Stimulated activated CD8-positive, alpha-beta memory T cell treated with anti-CD3 and anti-CD28 coated beads, Interleukin-4, amount 100 ng/mL, for 24 hours (primary cell): ENCODE data around the gene STEAP2.
"Not testable (repeated sequence)": the region's sequence is repeated elsewhere in the genome, so short reads cannot be mapped to it uniquely, and the experiment has no call there.

Experiments
- DNase-seq: peaks from one replicate; pipeline ENCODE4 v3.0.0-alpha.2; 2020; ENCODE audit warnings: low read depth

The STEAP2 gene

GRCh38 chr7:90211391-90212148 is at the start of gene STEAP2:
STEAP2 (plus strand) TSS chr7:90211740; CDS start chr7:90225083, 13,343 bp downstream.
- DNase-seq: peak; percentile 8

GRCh38 chr7:90163534-90163933 is 48.0 kb upstream of the STEAP2 start:
- DNase-seq: no peak

- no peak for DNase-seq
Observed at GRCh38 chr7:90165724-90166123, 45.8 kb upstream of the STEAP2 start.

- DNase-seq: no peak
Observed at GRCh38 chr7:90166153-90166552, 45.4 kb upstream of the STEAP2 start.

- no peak for DNase-seq
Observed at GRCh38 chr7:90167361-90167760, 44.2 kb upstream of the STEAP2 start.

GRCh38 chr7:90169891-90170290 is 41.6 kb upstream of the STEAP2 start:
- DNase-seq: no peak

- no peak for DNase-seq
Observed at GRCh38 chr7:90172121-90172520, 39.4 kb upstream of the STEAP2 start.

GRCh38 chr7:90172624-90173023 is 38.9 kb upstream of the STEAP2 start:
- no peak for DNase-seq

GRCh38 chr7:90173127-90173844 is 38.3 kb upstream of the STEAP2 start:
- DNase-seq: no peak

- DNase-seq: no peak
Observed at GRCh38 chr7:90175667-90176066, 35.9 kb upstream of the STEAP2 start.

- no peak for DNase-seq
Observed at GRCh38 chr7:90176195-90176594, 35.3 kb upstream of the STEAP2 start.

- DNase-seq: no peak
Observed at GRCh38 chr7:90178166-90178565, 33.4 kb upstream of the STEAP2 start.

- DNase-seq: no peak
Observed at GRCh38 chr7:90178679-90179278, 32.8 kb upstream of the STEAP2 start.

GRCh38 chr7:90180011-90180585 is 31.4 kb upstream of the STEAP2 start:
- no peak for DNase-seq

- no peak for DNase-seq
Observed at GRCh38 chr7:90180649-90181048, 30.9 kb upstream of the STEAP2 start.

- DNase-seq: no peak
Observed at GRCh38 chr7:90181485-90181884, 30.1 kb upstream of the STEAP2 start.

- not testable (repeated sequence) for DNase-seq
Observed at GRCh38 chr7:90186290-90186689, 25.2 kb upstream of the STEAP2 start.

GRCh38 chr7:90187507-90188050 is 24.0 kb upstream of the STEAP2 start:
- no peak for DNase-seq

GRCh38 chr7:90188281-90188680 is 23.3 kb upstream of the STEAP2 start:
- no peak for DNase-seq

GRCh38 chr7:90190995-90191394 is 20.5 kb upstream of the STEAP2 start:
- no peak for DNase-seq

GRCh38 chr7:90191648-90192047 is 19.9 kb upstream of the STEAP2 start:
- DNase-seq: no peak
